Body of pancreas (tissue), 4 donors: Measurements from ENCODE around the gene PCSK5.

Experiments
- POLR2A ChIP-seq, 3 donors: fragments of 450-650 bp; IDR thresholded peaks; one replicate each; pipeline ENCODE4 v1.6.1; 2016; ENCODE audit warnings: antibody characterized with exemption in 3 of 3, mild to moderate bottlenecking in 2 of 3
- TF ChIP-seq, protein P1 (sequence below), 7 experiments: fragments of 450-650 bp in 4 of 7; fragments of 200-600 bp in 3 of 7; sonication (generic) in 3 of 7; IDR thresholded peaks; one replicate each; pipeline ENCODE4 v1.5.1; 2016 to 2019; ENCODE audit warnings: antibody characterized with exemption in 7 of 7

DNA sequence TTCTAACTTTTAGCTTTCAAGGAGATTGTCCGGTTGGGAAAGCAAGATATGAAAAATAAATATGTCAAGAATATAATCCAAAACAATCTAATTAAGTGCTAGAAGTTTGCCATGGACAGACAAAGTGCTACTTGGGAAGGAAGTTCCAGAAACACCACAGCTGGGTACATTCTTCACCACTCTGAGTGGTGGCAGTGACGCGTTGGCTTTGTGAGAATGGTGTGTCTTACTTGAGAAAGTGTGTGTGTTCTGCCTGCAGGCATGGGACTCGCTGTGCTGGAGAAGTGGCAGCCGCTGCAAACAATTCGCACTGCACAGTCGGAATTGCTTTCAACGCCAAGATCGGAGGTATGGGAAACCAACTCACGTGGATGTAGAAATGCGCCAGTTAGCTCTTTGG lies 177.2 kb downstream of the PCSK5 start:
- TF ChIP-seq, protein P1, sequence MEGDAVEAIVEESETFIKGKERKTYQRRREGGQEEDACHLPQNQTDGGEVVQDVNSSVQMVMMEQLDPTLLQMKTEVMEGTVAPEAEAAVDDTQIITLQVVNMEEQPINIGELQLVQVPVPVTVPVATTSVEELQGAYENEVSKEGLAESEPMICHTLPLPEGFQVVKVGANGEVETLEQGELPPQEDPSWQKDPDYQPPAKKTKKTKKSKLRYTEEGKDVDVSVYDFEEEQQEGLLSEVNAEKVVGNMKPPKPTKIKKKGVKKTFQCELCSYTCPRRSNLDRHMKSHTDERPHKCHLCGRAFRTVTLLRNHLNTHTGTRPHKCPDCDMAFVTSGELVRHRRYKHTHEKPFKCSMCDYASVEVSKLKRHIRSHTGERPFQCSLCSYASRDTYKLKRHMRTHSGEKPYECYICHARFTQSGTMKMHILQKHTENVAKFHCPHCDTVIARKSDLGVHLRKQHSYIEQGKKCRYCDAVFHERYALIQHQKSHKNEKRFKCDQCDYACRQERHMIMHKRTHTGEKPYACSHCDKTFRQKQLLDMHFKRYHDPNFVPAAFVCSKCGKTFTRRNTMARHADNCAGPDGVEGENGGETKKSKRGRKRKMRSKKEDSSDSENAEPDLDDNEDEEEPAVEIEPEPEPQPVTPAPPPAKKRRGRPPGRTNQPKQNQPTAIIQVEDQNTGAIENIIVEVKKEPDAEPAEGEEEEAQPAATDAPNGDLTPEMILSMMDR (IDR thresholded peaks at IDR 0.05): no peak
- no peak for TF ChIP-seq POLR2A (IDR thresholded peaks at IDR 0.05)
